Spinal cord (tissue), 10 donors: ENCODE measurements around the gene NFIB. TPM values are rescaled to one million over a fixed set of nuclear protein-coding genes. Genes with fewer than 3 reads are reported as not detected.

ENCODE experiments used
- DNase-seq, 6 donors: peaks; one replicate each; pipeline versions ENCODE4 v3.0.0 to v3.0.0-alpha.2; 2013 to 2015; ENCODE audit warnings: low spot score in 6 of 6, low read depth in 4 of 6
- H3K27ac ChIP-seq: one replicate; pipeline ENCODE4 v1.5.1; 2013; ENCODE audit warnings: low read depth, low read length, control low read depth
- H3K27me3 ChIP-seq: one replicate; pipeline ENCODE4 v1.6.1; 2013; ENCODE audit warnings: low read length; ENCODE audit not compliant: control insufficient read depth, insufficient read depth
- H3K36me3 ChIP-seq: one replicate; pipeline ENCODE4 v1.6.1; 2013; ENCODE audit warnings: low read length; ENCODE audit not compliant: control insufficient read depth, insufficient read depth
- H3K4me1 ChIP-seq: one replicate; pipeline ENCODE4 v1.6.1; 2013; ENCODE audit warnings: low read length; ENCODE audit not compliant: control insufficient read depth, insufficient read depth
- H3K4me3 ChIP-seq: one replicate; pipeline ENCODE4 v1.5.1; 2013; ENCODE audit warnings: low read depth, low read length, control low read depth
- H3K9me3 ChIP-seq: one replicate; pipeline ENCODE4 v1.6.1; 2013; ENCODE audit warnings: low read length; ENCODE audit not compliant: control insufficient read depth, insufficient read depth
- WGBS: methylation state at CpG from one replicate; pipeline ENCODE4 v1.1.5; 2013; ENCODE audit warnings: missing lambda C conversion rate; ENCODE audit not compliant: insufficient coverage; 5-methylcytosine and 5-hydroxymethylcytosine counted together
- polyA plus RNA-seq, 2 donors: library from polyadenylated mRNA; unstranded; fragments of 120-200 nt; gene quantifications; one replicate each; pipeline ENCODE4 v1.2.1, GENCODE V29; 2013; ENCODE audit not compliant: insufficient read length in 2 of 2
- total RNA-seq, 2 donors: library from RNA; depleted of rRNA in 1 of 2; stranded (reverse); fragments of 120-200 nt in 1 of 2; fragments of >200 nt in 1 of 2; gene quantifications; one replicate each; pipeline versions ENCODE4 v1.2.3 to v1.2.4, GENCODE V29; 2013 to 2014
- donor health status: healthy.

Gene NFIB
- total and polyA plus RNA-seq, 4 donors, result 56.4 to 97.5 (median 90.0) TPM

GRCh38 chr9:14144215-14144614 lies 169.7 kb downstream of the NFIB start:
- no peaks in the 10 kb centered on the region for H3K4me1 ChIP-seq
- H3K27ac ChIP-seq, result no peak overlapping the region
- no CpG with 5 or more reads among the region's 3 CpGs for WGBS
- H3K4me3 ChIP-seq, result no peak overlapping the region
- no peaks in the 10 kb centered on the region for H3K9me3 ChIP-seq
- H3K27me3 ChIP-seq, result no peaks in the 10 kb centered on the region
- DNase-seq, result no peak
- peaks cover 3% of the 10 kb centered on the region for H3K36me3 ChIP-seq

GRCh38 chr9:14141699-14142098 lies 172.2 kb downstream of the NFIB start:
- Histone ChIP-seq H3K36me3 (peaks cover 3% of the 10 kb centered on the region), H3K4me3 (no peak overlapping the region)
- no CpG with 5 or more reads among the region's 2 CpGs for WGBS

GRCh38 chr9:14140096-14140697 lies 173.7 kb downstream of the NFIB start:
- Histone ChIP-seq H3K27ac (no peak overlapping the region), H3K9me3 (no peaks in the 10 kb centered on the region), H3K4me1 (no peaks in the 10 kb centered on the region), H3K27me3 (no peaks in the 10 kb centered on the region), H3K36me3 (no peaks in the 10 kb centered on the region), H3K4me3 (no peak overlapping the region)
- peak in 1 of 6 donors; percentile 12 for DNase-seq

More at GRCh38 chr9:14141699-14142098, 172.2 kb downstream of the NFIB start:
- Histone ChIP-seq H3K27ac (no peak overlapping the region), H3K27me3 (no peaks in the 10 kb centered on the region), H3K9me3 (no peaks in the 10 kb centered on the region), H3K4me1 (no peaks in the 10 kb centered on the region)
- DNase-seq, result no peak

- H3K27ac ChIP-seq, result no peak overlapping the region
- no peaks in the 10 kb centered on the region for H3K9me3 ChIP-seq
- H3K36me3 ChIP-seq, result no peaks in the 10 kb centered on the region
- WGBS, result no CpG with 5 or more reads among the region's 1 CpG
- H3K4me1 ChIP-seq, result no peaks in the 10 kb centered on the region
- H3K27me3 ChIP-seq, result no peaks in the 10 kb centered on the region
- no peak overlapping the region for H3K4me3 ChIP-seq
- DNase-seq, result no peak
Measured at GRCh38 chr9:14139287-14139686, 174.7 kb downstream of the NFIB start.

- H3K4me3 ChIP-seq, result no peak overlapping the region
- H3K27ac ChIP-seq, result no peak overlapping the region
- H3K9me3 ChIP-seq, result no peaks in the 10 kb centered on the region
- no peak for DNase-seq
- H3K4me1 ChIP-seq, result no peaks in the 10 kb centered on the region
- no CpG with 5 or more reads among the region's 3 CpGs for WGBS
- H3K27me3 ChIP-seq, result no peaks in the 10 kb centered on the region
- no peaks in the 10 kb centered on the region for H3K36me3 ChIP-seq
Measured at GRCh38 chr9:14136646-14137370, 177.1 kb downstream of the NFIB start.

- Histone ChIP-seq H3K27ac (no peak overlapping the region), H3K4me3 (no peak overlapping the region), H3K9me3 (no peaks in the 10 kb centered on the region), H3K27me3 (no peaks in the 10 kb centered on the region), H3K4me1 (no peaks in the 10 kb centered on the region), H3K36me3 (no peaks in the 10 kb centered on the region)
- no CpG with 5 or more reads among the region's 3 CpGs for WGBS
- peak in 1 of 6 donors; percentile 39 for DNase-seq
Measured at GRCh38 chr9:14136047-14136635, 177.8 kb downstream of the NFIB start.

- Histone ChIP-seq H3K4me1 (no peaks in the 10 kb centered on the region), H3K4me3 (no peak overlapping the region), H3K27me3 (no peaks in the 10 kb centered on the region), H3K9me3 (no peaks in the 10 kb centered on the region), H3K36me3 (no peaks in the 10 kb centered on the region), H3K27ac (no peak overlapping the region)
- no peak for DNase-seq
- WGBS, result no CpG with 5 or more reads among the region's 1 CpG
Measured at GRCh38 chr9:14135421-14135820, 178.5 kb downstream of the NFIB start.

GRCh38 chr9:14133394-14133793 lies 180.5 kb downstream of the NFIB start:
- H3K36me3 ChIP-seq, result no peaks in the 10 kb centered on the region
- H3K9me3 ChIP-seq, result no peaks in the 10 kb centered on the region
- no peaks in the 10 kb centered on the region for H3K4me1 ChIP-seq
- H3K27ac ChIP-seq, result no peak overlapping the region
- no peak overlapping the region for H3K4me3 ChIP-seq
- DNase-seq, result peak in 3 of 6 donors; percentile 21 to 66 (median 23)
- H3K27me3 ChIP-seq, result no peaks in the 10 kb centered on the region

- no peaks in the 10 kb centered on the region for H3K36me3 ChIP-seq
- H3K27me3 ChIP-seq, result no peaks in the 10 kb centered on the region
- peak overlapping the region; percentile 12 for H3K27ac ChIP-seq
- no peak for DNase-seq
- H3K4me3 ChIP-seq, result no peak overlapping the region
- WGBS, result no CpG with 5 or more reads among the region's 2 CpGs
- H3K9me3 ChIP-seq, result no peaks in the 10 kb centered on the region
- no peaks in the 10 kb centered on the region for H3K4me1 ChIP-seq
Measured at GRCh38 chr9:14132775-14133174, 181.2 kb downstream of the NFIB start.
